AG09319 (cell line): ENCODE results near the gene DEFB116.

Experiments
- DNase-seq: peaks from one replicate; pipeline ENCODE4 v3.0.0-alpha.2; 2010; ENCODE audit warnings: low read depth; ENCODE audit errors: extremely low read depth
- TF ChIP-seq, protein P1 (sequence below): IDR thresholded peaks from 2 replicates; pipeline ENCODE4 v1.5.1; 2011; ENCODE audit warnings: low read depth, mild to moderate bottlenecking, inconsistent platforms, low read length, moderate library complexity

Gene DEFB116

DNA sequence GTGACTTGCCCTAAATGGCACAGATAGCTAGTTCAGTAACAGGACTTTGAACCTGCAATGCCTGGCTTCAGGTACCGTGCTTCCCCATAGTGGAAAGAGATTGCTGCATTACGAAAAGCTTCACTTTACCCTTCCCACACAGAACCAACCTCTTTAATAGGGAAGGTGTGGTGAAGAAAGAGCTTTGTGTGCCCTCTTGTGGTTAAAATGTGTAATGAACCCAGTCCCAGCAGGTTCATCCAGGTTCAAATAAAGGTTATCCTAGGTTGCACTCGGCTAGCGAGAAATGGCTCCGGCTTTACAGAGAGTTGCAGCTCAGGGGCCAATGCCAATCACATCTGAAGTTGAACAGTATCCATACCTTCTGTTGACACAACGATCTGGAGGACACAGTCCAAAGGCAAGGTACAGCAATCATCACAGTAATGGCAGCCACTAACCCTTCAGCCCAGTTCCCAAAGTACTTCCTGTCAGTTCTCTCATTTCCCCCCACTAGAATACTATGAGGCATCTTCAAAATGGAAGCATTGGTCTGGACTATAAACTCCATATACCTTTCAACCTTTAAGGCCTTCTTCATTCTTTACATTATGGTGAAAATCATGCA lies 48.0 kb downstream of the DEFB116 start:
- no peak for DNase-seq
- TF ChIP-seq, protein P1, sequence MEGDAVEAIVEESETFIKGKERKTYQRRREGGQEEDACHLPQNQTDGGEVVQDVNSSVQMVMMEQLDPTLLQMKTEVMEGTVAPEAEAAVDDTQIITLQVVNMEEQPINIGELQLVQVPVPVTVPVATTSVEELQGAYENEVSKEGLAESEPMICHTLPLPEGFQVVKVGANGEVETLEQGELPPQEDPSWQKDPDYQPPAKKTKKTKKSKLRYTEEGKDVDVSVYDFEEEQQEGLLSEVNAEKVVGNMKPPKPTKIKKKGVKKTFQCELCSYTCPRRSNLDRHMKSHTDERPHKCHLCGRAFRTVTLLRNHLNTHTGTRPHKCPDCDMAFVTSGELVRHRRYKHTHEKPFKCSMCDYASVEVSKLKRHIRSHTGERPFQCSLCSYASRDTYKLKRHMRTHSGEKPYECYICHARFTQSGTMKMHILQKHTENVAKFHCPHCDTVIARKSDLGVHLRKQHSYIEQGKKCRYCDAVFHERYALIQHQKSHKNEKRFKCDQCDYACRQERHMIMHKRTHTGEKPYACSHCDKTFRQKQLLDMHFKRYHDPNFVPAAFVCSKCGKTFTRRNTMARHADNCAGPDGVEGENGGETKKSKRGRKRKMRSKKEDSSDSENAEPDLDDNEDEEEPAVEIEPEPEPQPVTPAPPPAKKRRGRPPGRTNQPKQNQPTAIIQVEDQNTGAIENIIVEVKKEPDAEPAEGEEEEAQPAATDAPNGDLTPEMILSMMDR, result no peak

GRCh38 chr20:31257364-31257763 lies 51.0 kb downstream of the DEFB116 start, which contains the start of gene DEFB115:
Gene DEFB115, plus strand, starts transcription at chr20:31257664. Its CDS starts 0 bp downstream, at chr20:31257664.
- TF ChIP-seq, protein P1, result no peak

DNA sequence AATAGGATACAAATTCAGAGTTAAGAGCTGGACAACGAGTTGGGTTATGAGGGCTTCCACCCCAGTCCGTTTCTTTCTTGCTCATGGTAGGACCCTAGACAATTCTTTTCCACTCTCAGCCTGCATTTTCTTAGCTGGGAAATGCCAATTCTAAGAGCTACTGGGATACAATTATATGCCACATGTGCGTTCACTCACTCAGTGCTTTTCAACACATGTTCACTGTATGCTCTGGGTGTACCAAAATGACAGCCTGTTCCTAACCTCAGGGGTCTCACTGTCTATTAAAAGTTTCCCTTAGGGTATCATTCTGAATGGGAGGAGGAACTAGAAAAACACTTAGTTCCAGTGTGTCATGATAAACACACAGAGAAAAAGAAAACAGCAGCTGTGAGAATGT lies 51.4 kb downstream of the DEFB116 start:
- no peak for DNase-seq
- TF ChIP-seq, protein P1, result no peak

More at GRCh38 chr20:31257364-31257763, 51.0 kb downstream of the DEFB116 start, which contains the start of gene DEFB115:
- DNase-seq, result no peak
